HUES64 (cell line): Measurements from ENCODE around the gene SF3B4.

Experiments
- H3K27ac ChIP-seq: 2 replicates; pipeline ENCODE4 v1.7.0; 2013; ENCODE audit warnings: low read depth, low read length, inconsistent platforms
- H3K27me3 ChIP-seq: 2 replicates; pipeline ENCODE4 v1.6.1; 2013; ENCODE audit warnings: mild to moderate bottlenecking, low read length; ENCODE audit not compliant: insufficient read depth
- H3K36me3 ChIP-seq: 2 replicates; pipeline ENCODE4 v1.6.1; 2013; ENCODE audit warnings: mild to moderate bottlenecking, low read length; ENCODE audit not compliant: insufficient read depth
- H3K4me1 ChIP-seq: 2 replicates; pipeline ENCODE4 v1.6.1; 2013; ENCODE audit warnings: mild to moderate bottlenecking, low read length, moderate library complexity; ENCODE audit not compliant: insufficient read depth
- H3K4me3 ChIP-seq: 2 replicates; pipeline ENCODE4 v1.5.1; 2013; ENCODE audit warnings: mild to moderate bottlenecking, low read length, moderate library complexity
- H3K9ac ChIP-seq: 2 replicates; pipeline ENCODE4 v1.6.1; 2013; ENCODE audit warnings: mild to moderate bottlenecking, low read depth, low read length
- H3K9me3 ChIP-seq: 2 replicates; pipeline ENCODE4 v1.6.1; 2013; ENCODE audit warnings: low read depth, low read length; ENCODE audit not compliant: insufficient read depth
- WGBS: fragments of 150-250, 120-280 bp; methylation state at CpG from one replicate; pipeline ENCODE4 v1.1.7; 2013; ENCODE audit warnings: missing lambda C conversion rate; 5-methylcytosine and 5-hydroxymethylcytosine counted together

SF3B4 gene

GRCh38 chr1:149877211-149877946, 50.2 kb downstream of the SF3B4 start:
- Histone ChIP-seq H3K4me3 (no peak overlapping the region), H3K36me3 (no peaks in the 10 kb centered on the region), H3K27ac (no peak overlapping the region), H3K4me1 (no peaks in the 10 kb centered on the region), H3K27me3 (no peaks in the 10 kb centered on the region), H3K9me3 (no peaks in the 10 kb centered on the region), H3K9ac (no peak overlapping the region)
- WGBS: 96% methylated on average over 7 of the region's 7 CpGs
